ENCODE results near the gene TPK1. TPM values are rescaled to one million over a fixed set of nuclear protein-coding genes. Genes with fewer than 3 reads are reported as not detected.

TPK1 gene
- polyA plus RNA-seq, 1 of the 3 experiments (the other 2 are of a cell fraction) = 3.3 TPM

GRCh38 chr7:144854839-144855424, 19.1 kb upstream of the TPK1 start:
- ChIA-PET POLR2A (no interaction called here), CTCF (interaction anchor here (0.7 to 1.8 kb wide), 3 partner anchors 9 to 1234 kb away, joined by 3 to 4 read pairs (median 4); no protein-coding TSS in a partner anchor)
- Histone ChIP-seq H3K4me3 (ENCODE audit: low read depth in 2 of 2, low read length in 1 of 2) (no peak overlapping the region; a peak in 1 of 4 replicates), H3K4me1 (ENCODE audit: control insufficient read depth in 1 of 2, insufficient read depth in 2 of 2, low read depth in 1 of 2, low read length in 1 of 2) (no peaks in the 10 kb centered on the region), H3K27me3 (ENCODE audit: insufficient read depth) (peaks cover 7% of the 10 kb centered on the region; the same call in 1 of the 2 replicates), H3K27ac (ENCODE audit: low read depth in 2 of 2, low read length in 1 of 2) (no peak overlapping the region), H3K9ac (no peak overlapping the region), H3K79me2 (ENCODE audit: insufficient read depth) (no peaks in the 10 kb centered on the region), H3K36me3 (replicated peaks in 1 of 2; ENCODE audit: control insufficient read depth in 1 of 2, insufficient read depth in 2 of 2, low read length in 1 of 2) (no peaks in the 10 kb centered on the region), H2AFZ (ENCODE audit: low read depth) (no peak overlapping the region), H3K4me2 (no peak overlapping the region), H3K9me2 (no peaks in the 10 kb centered on the region), H3F3A (replicated peaks; ENCODE audit: insufficient read depth) (peaks cover 6% of the 10 kb centered on the region), H4K20me1 (ENCODE audit: insufficient read depth) (no peaks in the 10 kb centered on the region), H3K9me3 (no peaks in the 10 kb centered on the region)
- DNase-seq = peak; percentile 47
- 5% methylated on average over 3 of the region's 3 CpGs for WGBS (ENCODE audit: low lambda C conversion rate)
- TF ChIP-seq CTCF (IDR thresholded peaks at IDR 0.05) = peak; percentile 89
- peak; percentile 38 for TF ChIP-seq SMC3 (IDR thresholded peaks at IDR 0.05; ENCODE audit: low read depth, low read length)
- TF ChIP-seq SIN3A (IDR thresholded peaks at IDR 0.05; ENCODE audit: borderline replicate concordance, low read depth, low read length) = no peak
- TF ChIP-seq RAD21 (IDR thresholded peaks at IDR 0.05; ENCODE audit: low read length) = peak; percentile 69

GRCh38 chr7:144853542-144853941, 17.7 kb upstream of the TPK1 start:
- H3K27me3 ChIP-seq (ENCODE audit: insufficient read depth) = peaks cover 7% of the 10 kb centered on the region; the same call in 1 of the 2 replicates
- no peak for DNase-seq
- H4K20me1 ChIP-seq (ENCODE audit: insufficient read depth) = no peaks in the 10 kb centered on the region
- 5% methylated on average over 8 of the region's 8 CpGs for WGBS (ENCODE audit: low lambda C conversion rate)
- H3K4me1 ChIP-seq (ENCODE audit: control insufficient read depth in 1 of 2, insufficient read depth in 2 of 2, low read depth in 1 of 2, low read length in 1 of 2) = no peaks in the 10 kb centered on the region
- no peak overlapping the region for H3K27ac ChIP-seq (ENCODE audit: low read depth in 2 of 2, low read length in 1 of 2)
- ChIA-PET POLR2A (no interaction called here), CTCF (interaction anchor here (1.1 to 1.8 kb wide), 2 partner anchors 17 to 1236 kb away, joined by 4 read pairs; no protein-coding TSS in a partner anchor)
- H3K9me2 ChIP-seq = no peaks in the 10 kb centered on the region
- no peak overlapping the region for H3K9ac ChIP-seq
- no peaks in the 10 kb centered on the region for H3F3A ChIP-seq (replicated peaks; ENCODE audit: insufficient read depth)
- TF ChIP-seq NFIC (IDR thresholded peaks at IDR 0.05; ENCODE audit: borderline replicate concordance) (no peak), FOXJ3 (CRISPR knock-in tag; IDR thresholded peaks at IDR 0.05) (no peak), CTCF (IDR thresholded peaks at IDR 0.05) (no peak), MEF2A (IDR thresholded peaks at IDR 0.05; ENCODE audit: borderline replicate concordance, low read depth) (no peak), SIN3A (IDR thresholded peaks at IDR 0.05; ENCODE audit: borderline replicate concordance, low read depth, low read length) (no peak), RFX5 (IDR thresholded peaks at IDR 0.05; ENCODE audit: low read length) (no peak), USF1 (IDR thresholded peaks at IDR 0.05; ENCODE audit: borderline replicate concordance, low read depth) (no peak), RAD21 (IDR thresholded peaks at IDR 0.05; ENCODE audit: low read length) (no peak)
- TF ChIP-seq, protein P1, sequence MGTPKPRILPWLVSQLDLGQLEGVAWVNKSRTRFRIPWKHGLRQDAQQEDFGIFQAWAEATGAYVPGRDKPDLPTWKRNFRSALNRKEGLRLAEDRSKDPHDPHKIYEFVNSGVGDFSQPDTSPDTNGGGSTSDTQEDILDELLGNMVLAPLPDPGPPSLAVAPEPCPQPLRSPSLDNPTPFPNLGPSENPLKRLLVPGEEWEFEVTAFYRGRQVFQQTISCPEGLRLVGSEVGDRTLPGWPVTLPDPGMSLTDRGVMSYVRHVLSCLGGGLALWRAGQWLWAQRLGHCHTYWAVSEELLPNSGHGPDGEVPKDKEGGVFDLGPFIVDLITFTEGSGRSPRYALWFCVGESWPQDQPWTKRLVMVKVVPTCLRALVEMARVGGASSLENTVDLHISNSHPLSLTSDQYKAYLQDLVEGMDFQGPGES (IDR thresholded peaks at IDR 0.05; ENCODE audit: low read depth, low read length) = no peak
- H3K9me3 ChIP-seq = no peaks in the 10 kb centered on the region
- peak overlapping the region; percentile 12 for H2AFZ ChIP-seq (ENCODE audit: low read depth)
- H3K79me2 ChIP-seq (ENCODE audit: insufficient read depth) = no peaks in the 10 kb centered on the region
- no peaks in the 10 kb centered on the region for H3K36me3 ChIP-seq (replicated peaks in 1 of 2; ENCODE audit: control insufficient read depth in 1 of 2, insufficient read depth in 2 of 2, low read length in 1 of 2)
- H3K4me2 ChIP-seq = peak overlapping the region; percentile 58
- peak overlapping the region; percentile 13 to 16; a peak in 2 of 4 replicates for H3K4me3 ChIP-seq (ENCODE audit: low read depth in 2 of 2, low read length in 1 of 2)
